SK-N-SH treated with all-trans-retinoic acid at 6 μM for 48 hours (cell line): ENCODE measurements around the gene CHST8.

ENCODE experiments used
- ATAC-seq: fragments of 200-7000 bp; cut with Tn5 transposase; 3 replicates; pipeline ENCODE4 v1.9.1; 2020; ENCODE audit warnings: mild to moderate bottlenecking, moderate library complexity
- ARNTL ChIP-seq: fragments of 450-650 bp; formaldehyde crosslinking; IDR thresholded peaks from 2 replicates; pipeline ENCODE4 v1.5.0; 2020; ENCODE audit warnings: low read depth, mild to moderate bottlenecking, moderate library complexity, borderline replicate concordance
- BACH2 ChIP-seq: fragments of 250-450 bp; sonication (Bioruptor Pico); IDR thresholded peaks from 2 replicates; pipeline ENCODE4 v1.9.0; 2021; ENCODE audit warnings: mild to moderate bottlenecking, borderline replicate concordance
- CSDC2 ChIP-seq: fragments of 250-450 bp; sonication (Bioruptor Pico); IDR thresholded peaks from 2 replicates; pipeline ENCODE4 v1.5.0; 2020; ENCODE audit warnings: mild to moderate bottlenecking, moderate library complexity
- ESRRG ChIP-seq: fragments of 250-450 bp; sonication (Bioruptor Pico); IDR thresholded peaks from 2 replicates; pipeline ENCODE4 v1.6.1; 2021; ENCODE audit warnings: mild to moderate bottlenecking
- GLIS3 ChIP-seq: fragments of 250-450 bp; sonication (Bioruptor Pico); IDR thresholded peaks from 2 replicates; pipeline ENCODE4 v1.5.0; 2020; ENCODE audit warnings: mild to moderate bottlenecking, moderate library complexity
- ISL1 ChIP-seq: fragments of 250-450 bp; sonication (Bioruptor Pico); IDR thresholded peaks from 2 replicates; pipeline ENCODE4 v2.1.2; 2022; ENCODE audit warnings: mild to moderate bottlenecking, moderate library complexity
- OSR1 ChIP-seq: fragments of 250-450 bp; sonication (Bioruptor Pico); IDR thresholded peaks from 2 replicates; pipeline ENCODE4 v1.8.0; 2022; ENCODE audit warnings: moderate library complexity, mild to moderate bottlenecking, inconsistent platforms
- PATZ1 ChIP-seq: fragments of 250-450 bp; sonication (Bioruptor Pico); IDR thresholded peaks from 2 replicates; pipeline ENCODE4 v1.8.0; 2020; ENCODE audit warnings: mild to moderate bottlenecking, moderate library complexity, borderline replicate concordance
- PPARA ChIP-seq: fragments of 250-450 bp; sonication (Bioruptor Pico); IDR thresholded peaks from 2 replicates; pipeline ENCODE4 v1.5.0; 2020; ENCODE audit warnings: mild to moderate bottlenecking, borderline replicate concordance
- RARB ChIP-seq: fragments of 250-450 bp; sonication (Bioruptor Pico); IDR thresholded peaks from 2 replicates; pipeline ENCODE4 v1.8.0; 2021; ENCODE audit warnings: mild to moderate bottlenecking, moderate library complexity
- SNAI2 ChIP-seq: fragments of 250-450 bp; sonication (Bioruptor Pico); IDR thresholded peaks from 2 replicates; pipeline ENCODE4 v1.5.0; 2020; ENCODE audit warnings: mild to moderate bottlenecking, moderate library complexity
- TCF4 ChIP-seq: fragments of 250-450 bp; sonication (Bioruptor Pico); IDR thresholded peaks from 2 replicates; pipeline ENCODE4 v1.8.0; 2021; ENCODE audit warnings: mild to moderate bottlenecking, moderate library complexity, borderline replicate concordance
- TOX ChIP-seq: fragments of 250-450 bp; sonication (Bioruptor Pico); IDR thresholded peaks from 2 replicates; pipeline ENCODE4 v1.8.0; 2021; ENCODE audit warnings: mild to moderate bottlenecking, moderate library complexity, borderline replicate concordance
- ZC3H10 ChIP-seq: fragments of 250-450 bp; sonication (Bioruptor Pico); IDR thresholded peaks from 2 replicates; pipeline ENCODE4 v1.5.1; 2021; ENCODE audit warnings: mild to moderate bottlenecking, moderate library complexity
- ZFP3 ChIP-seq: fragments of 250-450 bp; sonication (Bioruptor Pico); IDR thresholded peaks from 2 replicates; pipeline ENCODE4 v1.5.0; 2020; ENCODE audit warnings: mild to moderate bottlenecking, moderate library complexity
- ZFP30 ChIP-seq: fragments of 450-650 bp; formaldehyde crosslinking; IDR thresholded peaks from 2 replicates; pipeline ENCODE4 v1.5.0; 2022; ENCODE audit warnings: mild to moderate bottlenecking, moderate library complexity
- ZNF565 ChIP-seq: fragments of 450-650 bp; formaldehyde crosslinking; conservative IDR thresholded peaks from 2 replicates; pipeline ENCODE4 v1.5.0; 2020; ENCODE audit warnings: low read depth, mild to moderate bottlenecking, moderate library complexity
- ZNF70 ChIP-seq: fragments of 450-650 bp; formaldehyde crosslinking; IDR thresholded peaks from 2 replicates; pipeline ENCODE4 v1.5.0; 2020; ENCODE audit warnings: mild to moderate bottlenecking, moderate library complexity
- ZNF8 ChIP-seq: fragments of 450-650 bp; formaldehyde crosslinking; IDR thresholded peaks from 2 replicates; pipeline ENCODE4 v1.5.0; 2020; ENCODE audit warnings: mild to moderate bottlenecking, moderate library complexity
- TF ChIP-seq, protein P1 (sequence below): fragments of 250-450 bp; sonication (Bioruptor Pico); IDR thresholded peaks from 2 replicates; pipeline ENCODE4 v1.5.0; 2020; ENCODE audit warnings: mild to moderate bottlenecking, moderate library complexity
- TF ChIP-seq, protein P2 (sequence below): fragments of 250-450 bp; sonication (Bioruptor Pico); IDR thresholded peaks from 2 replicates; pipeline ENCODE4 v1.5.1; 2020; ENCODE audit warnings: low read depth, mild to moderate bottlenecking, moderate library complexity
- TF ChIP-seq, protein P3 (sequence below): fragments of 250-450 bp; sonication (Bioruptor Pico); IDR thresholded peaks from 2 replicates; pipeline ENCODE4 v1.5.1; 2021; ENCODE audit warnings: mild to moderate bottlenecking, moderate library complexity
- TF ChIP-seq, protein P4 (sequence below): fragments of 250-450 bp; sonication (Bioruptor Pico); IDR thresholded peaks from 2 replicates; pipeline ENCODE4 v1.8.0; 2021; ENCODE audit warnings: low read depth, mild to moderate bottlenecking, moderate library complexity, borderline replicate concordance

CHST8 gene

DNA sequence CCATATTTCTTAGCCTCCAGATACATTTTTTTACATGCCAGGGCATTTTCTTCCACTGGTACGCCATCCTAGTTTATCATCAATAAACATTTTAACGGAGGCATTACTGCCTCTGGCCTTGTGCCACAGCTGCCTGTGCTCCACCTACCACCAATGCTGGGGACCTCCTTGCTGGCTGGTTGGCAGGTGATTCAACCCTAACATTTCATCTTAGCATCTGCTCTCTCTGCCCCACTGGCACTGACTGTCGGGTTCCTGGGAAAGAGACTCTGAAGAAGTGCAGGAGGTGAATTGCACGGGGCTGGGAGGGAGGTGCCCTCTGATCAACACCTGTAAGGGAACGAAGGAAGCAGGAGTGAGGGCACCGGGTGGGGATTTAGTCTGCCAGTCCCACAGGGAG is 123.5 kb downstream of the CHST8 start:
- TF ChIP-seq CSDC2 (no peak), ZC3H10 (CRISPR knock-in tag) (no peak), ZNF8 (CRISPR knock-in tag) (no peak), PPARA (CRISPR knock-in tag) (no peak), BACH2 (no peak), ZNF70 (no peak), SNAI2 (CRISPR knock-in tag) (no peak), ZFP30 (CRISPR knock-in tag) (no peak), ARNTL (CRISPR knock-in tag) (no peak), RARB (no peak), ESRRG (no peak), GLIS3 (no peak)
- TF ChIP-seq, protein P1, sequence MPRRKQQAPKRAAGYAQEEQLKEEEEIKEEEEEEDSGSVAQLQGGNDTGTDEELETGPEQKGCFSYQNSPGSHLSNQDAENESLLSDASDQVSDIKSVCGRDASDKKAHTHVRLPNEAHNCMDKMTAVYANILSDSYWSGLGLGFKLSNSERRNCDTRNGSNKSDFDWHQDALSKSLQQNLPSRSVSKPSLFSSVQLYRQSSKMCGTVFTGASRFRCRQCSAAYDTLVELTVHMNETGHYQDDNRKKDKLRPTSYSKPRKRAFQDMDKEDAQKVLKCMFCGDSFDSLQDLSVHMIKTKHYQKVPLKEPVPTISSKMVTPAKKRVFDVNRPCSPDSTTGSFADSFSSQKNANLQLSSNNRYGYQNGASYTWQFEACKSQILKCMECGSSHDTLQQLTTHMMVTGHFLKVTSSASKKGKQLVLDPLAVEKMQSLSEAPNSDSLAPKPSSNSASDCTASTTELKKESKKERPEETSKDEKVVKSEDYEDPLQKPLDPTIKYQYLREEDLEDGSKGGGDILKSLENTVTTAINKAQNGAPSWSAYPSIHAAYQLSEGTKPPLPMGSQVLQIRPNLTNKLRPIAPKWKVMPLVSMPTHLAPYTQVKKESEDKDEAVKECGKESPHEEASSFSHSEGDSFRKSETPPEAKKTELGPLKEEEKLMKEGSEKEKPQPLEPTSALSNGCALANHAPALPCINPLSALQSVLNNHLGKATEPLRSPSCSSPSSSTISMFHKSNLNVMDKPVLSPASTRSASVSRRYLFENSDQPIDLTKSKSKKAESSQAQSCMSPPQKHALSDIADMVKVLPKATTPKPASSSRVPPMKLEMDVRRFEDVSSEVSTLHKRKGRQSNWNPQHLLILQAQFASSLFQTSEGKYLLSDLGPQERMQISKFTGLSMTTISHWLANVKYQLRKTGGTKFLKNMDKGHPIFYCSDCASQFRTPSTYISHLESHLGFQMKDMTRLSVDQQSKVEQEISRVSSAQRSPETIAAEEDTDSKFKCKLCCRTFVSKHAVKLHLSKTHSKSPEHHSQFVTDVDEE (CRISPR knock-in tag), result no peak
- TF ChIP-seq, protein P2, sequence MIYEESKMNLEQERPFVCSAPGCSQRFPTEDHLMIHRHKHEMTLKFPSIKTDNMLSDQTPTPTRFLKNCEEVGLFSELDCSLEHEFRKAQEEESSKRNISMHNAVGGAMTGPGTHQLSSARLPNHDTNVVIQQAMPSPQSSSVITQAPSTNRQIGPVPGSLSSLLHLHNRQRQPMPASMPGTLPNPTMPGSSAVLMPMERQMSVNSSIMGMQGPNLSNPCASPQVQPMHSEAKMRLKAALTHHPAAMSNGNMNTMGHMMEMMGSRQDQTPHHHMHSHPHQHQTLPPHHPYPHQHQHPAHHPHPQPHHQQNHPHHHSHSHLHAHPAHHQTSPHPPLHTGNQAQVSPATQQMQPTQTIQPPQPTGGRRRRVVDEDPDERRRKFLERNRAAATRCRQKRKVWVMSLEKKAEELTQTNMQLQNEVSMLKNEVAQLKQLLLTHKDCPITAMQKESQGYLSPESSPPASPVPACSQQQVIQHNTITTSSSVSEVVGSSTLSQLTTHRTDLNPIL (CRISPR knock-in tag), result no peak
- ATAC-seq, result no peak

- TF ChIP-seq, protein P2 (CRISPR knock-in tag), result no peak
- TF ChIP-seq ZC3H10 (CRISPR knock-in tag) (no peak), ESRRG (no peak), ISL1 (no peak), ZNF8 (CRISPR knock-in tag) (no peak), PATZ1 (CRISPR knock-in tag) (no peak), CSDC2 (no peak), TCF4 (CRISPR knock-in tag) (no peak), GLIS3 (no peak), ZFP3 (no peak), SNAI2 (CRISPR knock-in tag) (no peak), ZNF70 (no peak), TOX (CRISPR knock-in tag) (no peak), OSR1 (no peak), ZNF565 (CRISPR knock-in tag) (no peak), ARNTL (CRISPR knock-in tag) (no peak)
- TF ChIP-seq, protein P3, sequence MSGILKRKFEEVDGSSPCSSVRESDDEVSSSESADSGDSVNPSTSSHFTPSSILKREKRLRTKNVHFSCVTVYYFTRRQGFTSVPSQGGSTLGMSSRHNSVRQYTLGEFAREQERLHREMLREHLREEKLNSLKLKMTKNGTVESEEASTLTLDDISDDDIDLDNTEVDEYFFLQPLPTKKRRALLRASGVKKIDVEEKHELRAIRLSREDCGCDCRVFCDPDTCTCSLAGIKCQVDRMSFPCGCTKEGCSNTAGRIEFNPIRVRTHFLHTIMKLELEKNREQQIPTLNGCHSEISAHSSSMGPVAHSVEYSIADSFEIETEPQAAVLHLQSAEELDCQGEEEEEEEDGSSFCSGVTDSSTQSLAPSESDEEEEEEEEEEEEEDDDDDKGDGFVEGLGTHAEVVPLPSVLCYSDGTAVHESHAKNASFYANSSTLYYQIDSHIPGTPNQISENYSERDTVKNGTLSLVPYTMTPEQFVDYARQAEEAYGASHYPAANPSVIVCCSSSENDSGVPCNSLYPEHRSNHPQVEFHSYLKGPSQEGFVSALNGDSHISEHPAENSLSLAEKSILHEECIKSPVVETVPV (CRISPR knock-in tag), result no peak
- TF ChIP-seq, protein P4, sequence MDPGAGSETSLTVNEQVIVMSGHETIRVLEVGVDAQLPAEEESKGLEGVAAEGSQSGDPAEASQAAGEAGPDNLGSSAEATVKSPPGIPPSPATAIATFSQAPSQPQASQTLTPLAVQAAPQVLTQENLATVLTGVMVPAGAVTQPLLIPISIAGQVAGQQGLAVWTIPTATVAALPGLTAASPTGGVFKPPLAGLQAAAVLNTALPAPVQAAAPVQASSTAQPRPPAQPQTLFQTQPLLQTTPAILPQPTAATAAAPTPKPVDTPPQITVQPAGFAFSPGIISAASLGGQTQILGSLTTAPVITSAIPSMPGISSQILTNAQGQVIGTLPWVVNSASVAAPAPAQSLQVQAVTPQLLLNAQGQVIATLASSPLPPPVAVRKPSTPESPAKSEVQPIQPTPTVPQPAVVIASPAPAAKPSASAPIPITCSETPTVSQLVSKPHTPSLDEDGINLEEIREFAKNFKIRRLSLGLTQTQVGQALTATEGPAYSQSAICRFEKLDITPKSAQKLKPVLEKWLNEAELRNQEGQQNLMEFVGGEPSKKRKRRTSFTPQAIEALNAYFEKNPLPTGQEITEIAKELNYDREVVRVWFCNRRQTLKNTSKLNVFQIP, result no peak
- ATAC-seq, result no peak
Observed at GRCh38 chr19:33746159-33746558, 124.4 kb downstream of the CHST8 start.
